Activated CD4-positive, alpha-beta T cell treated with anti-CD3 and anti-CD28 coated beads for 48 hours (primary cell): Measurements from ENCODE around the gene SH3YL1.

ENCODE experiments used
- DNase-seq: peaks from one replicate; pipeline ENCODE4 v3.0.0-alpha.2; 2020

SH3YL1 gene

DNA sequence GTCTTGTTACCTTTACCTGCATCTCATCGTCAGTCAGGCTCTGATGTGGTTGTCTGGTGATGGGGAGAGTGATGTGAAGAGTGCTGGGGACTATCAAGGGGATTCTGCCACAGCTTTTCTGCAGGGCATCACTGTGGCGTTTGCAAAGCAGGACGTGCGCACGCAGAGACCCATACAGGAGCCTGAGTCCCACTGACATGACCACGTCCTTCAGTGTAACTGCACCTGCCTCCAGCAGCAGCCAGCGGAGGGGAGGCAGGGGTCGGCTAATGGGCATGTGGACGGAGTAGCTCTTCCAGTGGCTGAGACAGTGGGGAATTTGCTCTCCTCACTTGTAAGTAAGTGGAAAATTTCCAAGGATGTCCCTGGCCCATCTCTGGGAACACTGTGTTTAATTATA lies 17.5 kb upstream of the SH3YL1 start:
- DNase-seq = no peak

DNA sequence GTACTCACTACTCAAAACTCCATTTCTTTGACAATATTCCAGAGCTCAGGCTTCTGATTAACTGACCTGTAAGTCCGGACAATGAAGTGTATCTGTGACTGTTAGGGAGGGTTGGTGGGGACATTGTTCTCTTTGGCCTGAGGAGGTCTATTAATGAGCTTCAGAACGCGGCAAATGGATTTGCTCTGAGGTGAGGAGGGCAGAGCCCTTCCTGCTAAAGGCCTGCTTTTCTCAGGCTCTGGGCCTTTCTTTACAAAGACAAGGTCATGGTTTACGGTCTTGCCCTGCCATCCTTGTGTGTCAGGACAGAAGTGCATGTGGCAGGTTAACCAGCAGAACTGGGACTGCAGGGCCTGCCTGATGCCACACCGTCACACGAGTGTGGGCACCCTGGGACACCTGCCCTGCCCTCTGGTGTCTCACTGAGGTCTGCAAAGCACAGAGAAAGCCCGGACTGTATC lies 16.8 kb upstream of the SH3YL1 start:
- no peak for DNase-seq

DNA sequence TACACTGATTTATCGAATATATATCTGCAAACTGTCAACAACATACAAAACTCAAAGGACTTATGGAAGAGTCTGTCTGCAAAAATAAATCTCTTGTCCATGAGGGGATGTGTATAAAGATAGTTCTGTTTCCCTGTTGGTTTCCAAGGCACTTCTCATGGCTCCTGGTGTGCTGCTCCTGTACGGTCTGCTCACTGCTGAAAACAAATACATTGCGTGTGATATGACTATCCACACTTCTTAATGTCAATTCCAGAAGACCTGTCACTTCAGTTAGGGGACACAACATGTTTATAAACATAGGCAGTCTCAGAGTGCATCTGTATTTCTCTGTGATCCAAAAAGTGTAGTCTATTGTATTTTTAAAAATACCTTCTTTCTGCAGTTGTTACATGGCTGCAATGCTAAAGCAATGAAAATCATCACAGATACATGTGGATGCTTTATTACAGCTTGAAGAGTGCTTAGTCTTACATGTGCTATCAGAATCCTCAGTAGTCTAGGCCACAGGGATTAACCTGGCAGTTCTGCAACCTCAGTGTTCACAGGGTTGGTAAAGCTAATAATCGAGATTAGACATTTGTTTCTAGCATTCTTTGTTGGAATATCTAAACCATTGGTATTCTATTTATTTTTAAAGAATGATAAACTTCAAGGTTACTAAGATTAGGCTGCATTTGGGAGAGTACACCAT lies 16.3 kb upstream of the SH3YL1 start:
- DNase-seq = no peak

DNA sequence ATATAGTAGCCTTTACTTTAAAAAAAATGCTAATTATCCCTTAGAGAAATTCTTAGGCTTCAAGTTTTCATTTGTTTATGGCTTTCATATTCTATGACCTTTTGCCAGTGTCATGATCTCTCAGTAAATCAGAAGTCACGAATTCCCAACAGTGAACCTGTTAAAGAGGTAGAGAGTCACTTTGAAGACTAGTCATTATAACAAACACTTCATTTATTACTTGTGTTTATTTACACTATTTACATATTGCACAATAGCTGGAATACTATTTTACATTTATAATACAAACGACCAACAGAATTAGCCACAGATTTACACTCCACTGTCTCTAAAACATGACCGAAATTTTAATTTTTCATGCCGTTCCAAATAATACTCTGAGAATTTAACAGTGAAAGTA lies 15.5 kb upstream of the SH3YL1 start:
- DNase-seq = no peak

DNA sequence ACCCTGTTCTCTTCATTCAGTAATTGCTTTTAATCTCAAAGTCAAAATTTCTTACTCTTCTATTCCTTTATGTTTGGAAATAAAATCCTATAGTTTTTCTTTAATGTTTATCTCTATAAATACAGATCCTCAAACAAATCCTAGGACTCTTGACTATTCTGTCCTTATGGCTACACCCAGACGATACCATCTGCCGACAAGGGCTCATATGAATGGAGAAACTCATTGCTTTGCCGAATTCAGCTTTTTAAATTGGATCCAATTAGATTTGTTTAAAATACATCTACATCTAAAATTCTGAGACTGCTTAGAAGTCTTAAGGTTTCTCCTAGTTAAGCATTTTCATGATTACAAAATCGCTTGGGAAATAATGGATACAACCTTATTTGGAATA lies 15.1 kb upstream of the SH3YL1 start:
- DNase-seq = no peak

DNA sequence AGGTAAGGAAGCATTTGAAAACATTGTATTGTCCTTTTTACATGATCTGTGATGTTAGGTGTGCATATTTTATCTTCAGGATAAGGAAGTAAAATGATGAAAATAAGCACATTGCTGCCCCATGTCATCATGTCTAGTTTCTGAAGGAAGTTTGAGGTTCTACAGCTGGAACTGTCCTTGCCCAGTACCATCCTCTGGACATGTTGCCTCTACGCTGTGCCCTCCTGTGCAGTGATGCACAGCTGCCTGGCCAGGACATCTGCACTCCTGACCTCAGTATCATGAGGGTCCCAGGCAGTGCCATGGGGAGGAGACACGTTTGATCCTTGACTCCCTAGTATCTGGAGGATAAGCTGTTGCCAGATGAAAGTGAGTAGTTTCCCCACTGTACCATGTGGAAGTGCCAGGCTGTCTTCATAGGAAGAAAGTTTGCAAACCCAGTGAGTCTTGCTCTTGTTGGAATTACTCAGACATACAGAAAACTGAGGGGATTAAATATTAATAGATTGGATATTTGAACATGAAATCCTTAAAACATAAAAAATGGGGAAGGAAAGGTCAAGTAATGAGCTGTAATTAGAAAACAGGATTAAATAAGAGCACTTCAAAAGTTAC lies 14.6 kb upstream of the SH3YL1 start:
- no peak for DNase-seq

DNA sequence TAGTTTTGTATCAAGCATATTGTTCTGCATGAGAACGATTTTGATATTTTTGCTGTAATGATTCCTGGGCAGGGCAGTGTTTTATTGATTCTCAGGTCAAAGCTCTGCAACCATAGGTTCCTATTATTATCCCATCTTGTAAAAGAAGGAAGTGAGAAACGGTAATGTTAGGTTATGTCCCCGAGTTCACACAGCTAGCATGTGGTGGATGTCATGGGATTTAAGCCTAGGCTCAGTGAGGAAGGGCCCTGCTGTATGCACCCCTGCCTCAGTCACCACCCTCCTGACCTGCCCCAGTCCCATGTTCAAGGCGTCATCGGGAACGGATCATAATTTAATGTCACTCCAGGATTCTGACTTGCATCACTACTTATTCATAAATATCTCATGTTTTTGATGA lies 11.6 kb upstream of the SH3YL1 start:
- no peak for DNase-seq

DNA sequence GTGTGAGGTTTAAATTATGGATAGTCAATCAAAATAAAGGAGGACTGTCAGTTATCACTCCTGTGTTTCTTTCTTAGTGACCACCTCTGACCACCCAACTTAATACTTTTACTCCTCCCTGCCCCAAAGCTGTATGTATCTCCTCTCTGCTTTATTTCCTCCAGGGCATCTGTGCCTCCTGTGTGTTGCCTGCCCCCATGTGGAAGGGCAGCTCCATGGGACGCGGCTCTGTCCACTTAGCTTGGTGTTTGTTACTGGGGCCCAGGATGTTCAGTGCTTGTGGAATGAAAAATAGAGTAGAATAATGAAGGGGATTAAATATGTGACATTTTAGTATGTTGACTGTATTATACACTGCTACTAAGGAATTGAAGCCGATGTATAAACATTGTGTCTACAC lies 10.7 kb upstream of the SH3YL1 start:
- no peak for DNase-seq

DNA sequence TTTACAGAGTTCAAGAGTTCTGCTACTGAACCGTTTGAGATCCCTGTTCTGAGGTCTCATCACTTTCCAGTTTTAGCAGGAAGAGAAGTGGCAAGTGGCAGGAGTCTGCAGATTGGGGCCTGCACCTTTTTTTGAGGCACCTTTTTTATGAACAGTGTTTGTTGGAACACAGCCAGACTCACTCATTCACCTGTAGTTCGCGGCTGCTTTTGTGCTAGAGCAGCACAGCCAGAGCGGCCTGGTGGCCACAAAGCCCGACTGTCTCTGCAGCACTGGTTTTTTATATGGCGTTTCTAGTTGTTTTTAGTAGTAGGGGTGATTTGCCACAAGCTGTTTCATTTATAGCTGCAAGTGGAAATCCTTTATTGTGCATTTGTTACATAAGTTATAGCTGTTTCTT lies 9.5 kb upstream of the SH3YL1 start:
- no peak for DNase-seq

DNA sequence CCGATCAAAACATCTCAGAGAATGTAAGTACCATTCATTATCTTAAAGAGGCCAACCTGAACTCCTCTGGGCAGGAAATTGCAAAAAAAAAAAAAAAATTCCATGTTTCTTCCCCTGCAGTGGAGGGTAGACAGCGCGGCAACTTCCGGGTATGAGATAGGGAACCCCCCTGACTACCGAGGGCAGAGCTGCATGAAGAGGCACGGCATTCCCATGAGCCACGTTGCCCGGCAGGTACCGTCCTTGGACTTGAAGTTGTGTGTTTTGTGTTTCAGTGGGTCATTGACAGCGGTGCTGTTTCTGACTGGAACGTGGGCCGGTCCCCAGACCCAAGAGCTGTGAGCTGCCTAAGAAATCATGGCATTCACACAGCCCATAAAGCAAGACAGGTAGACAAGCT lies 8.1 kb upstream of the SH3YL1 start:
- no peak for DNase-seq

DNA sequence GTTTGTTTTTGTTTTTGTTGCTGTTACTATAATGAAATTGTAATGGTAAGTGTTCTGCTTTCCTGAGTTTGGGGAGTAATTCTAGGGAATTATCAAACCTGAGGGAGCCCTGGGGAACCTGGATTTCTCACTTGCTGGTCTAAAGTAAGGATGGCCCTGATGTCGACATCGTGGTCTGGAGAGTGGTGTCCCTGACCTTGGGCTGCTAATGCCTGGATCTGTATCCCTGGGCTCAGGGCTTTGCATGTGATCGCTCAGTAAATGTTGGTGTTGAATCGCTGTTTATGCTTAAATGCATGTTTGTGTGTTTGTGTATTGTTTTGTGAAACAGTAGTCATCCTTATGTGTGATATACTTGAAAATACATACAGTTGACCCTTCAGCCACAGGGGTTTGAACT lies 7.0 kb upstream of the SH3YL1 start:
- DNase-seq = no peak

DNA sequence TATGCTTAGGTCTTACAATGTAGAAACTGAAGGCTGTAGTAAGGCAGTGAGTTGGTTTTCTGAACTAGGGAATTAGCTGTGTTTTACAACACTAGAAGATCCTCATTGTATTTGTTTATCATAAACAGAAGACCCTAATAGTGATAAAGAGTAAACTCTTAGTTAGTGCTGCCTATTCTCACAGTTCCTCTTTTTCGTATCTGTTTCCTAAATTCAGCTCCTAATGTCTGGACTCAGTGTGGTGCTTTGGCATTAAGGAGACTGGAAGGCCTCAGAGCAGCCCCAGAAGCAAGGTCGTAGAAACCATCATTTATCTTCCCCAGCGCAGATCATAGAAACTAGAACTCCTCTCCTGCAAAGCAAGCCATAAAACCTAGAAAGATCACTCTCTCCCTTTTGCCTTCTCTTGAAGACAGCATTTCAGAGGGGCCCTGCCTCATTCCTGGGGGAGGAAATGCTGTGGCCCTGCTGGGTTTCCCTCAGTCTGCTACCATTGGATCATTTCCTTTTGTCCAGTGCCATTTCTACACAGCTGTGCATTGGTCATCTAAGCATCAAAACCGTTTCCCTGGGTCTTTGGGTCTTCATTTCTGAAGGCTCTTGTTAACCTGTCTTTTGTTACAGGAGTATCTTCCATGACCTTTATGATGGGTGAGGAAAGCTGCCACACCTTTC lies 5.7 kb upstream of the SH3YL1 start:
- no peak for DNase-seq

DNA sequence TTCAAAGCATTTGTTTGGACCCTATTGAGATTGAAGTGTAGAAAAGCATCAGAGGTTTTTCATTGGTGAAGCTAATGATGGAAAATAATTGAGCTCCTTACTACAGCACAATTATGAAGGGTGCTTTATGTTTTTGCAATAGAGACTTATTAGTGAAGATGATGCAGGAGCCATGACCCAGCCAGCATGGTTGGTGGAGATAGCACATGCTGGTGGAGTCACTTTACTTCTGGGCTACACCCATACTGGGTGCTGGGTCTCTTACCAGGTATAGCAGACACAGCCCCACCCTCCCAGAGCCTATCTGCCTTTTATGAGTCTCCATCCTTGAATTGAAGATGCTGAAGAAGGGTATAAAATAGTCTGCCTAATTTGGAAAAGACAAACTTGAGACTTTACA lies 4.5 kb upstream of the SH3YL1 start:
- no peak for DNase-seq

DNA sequence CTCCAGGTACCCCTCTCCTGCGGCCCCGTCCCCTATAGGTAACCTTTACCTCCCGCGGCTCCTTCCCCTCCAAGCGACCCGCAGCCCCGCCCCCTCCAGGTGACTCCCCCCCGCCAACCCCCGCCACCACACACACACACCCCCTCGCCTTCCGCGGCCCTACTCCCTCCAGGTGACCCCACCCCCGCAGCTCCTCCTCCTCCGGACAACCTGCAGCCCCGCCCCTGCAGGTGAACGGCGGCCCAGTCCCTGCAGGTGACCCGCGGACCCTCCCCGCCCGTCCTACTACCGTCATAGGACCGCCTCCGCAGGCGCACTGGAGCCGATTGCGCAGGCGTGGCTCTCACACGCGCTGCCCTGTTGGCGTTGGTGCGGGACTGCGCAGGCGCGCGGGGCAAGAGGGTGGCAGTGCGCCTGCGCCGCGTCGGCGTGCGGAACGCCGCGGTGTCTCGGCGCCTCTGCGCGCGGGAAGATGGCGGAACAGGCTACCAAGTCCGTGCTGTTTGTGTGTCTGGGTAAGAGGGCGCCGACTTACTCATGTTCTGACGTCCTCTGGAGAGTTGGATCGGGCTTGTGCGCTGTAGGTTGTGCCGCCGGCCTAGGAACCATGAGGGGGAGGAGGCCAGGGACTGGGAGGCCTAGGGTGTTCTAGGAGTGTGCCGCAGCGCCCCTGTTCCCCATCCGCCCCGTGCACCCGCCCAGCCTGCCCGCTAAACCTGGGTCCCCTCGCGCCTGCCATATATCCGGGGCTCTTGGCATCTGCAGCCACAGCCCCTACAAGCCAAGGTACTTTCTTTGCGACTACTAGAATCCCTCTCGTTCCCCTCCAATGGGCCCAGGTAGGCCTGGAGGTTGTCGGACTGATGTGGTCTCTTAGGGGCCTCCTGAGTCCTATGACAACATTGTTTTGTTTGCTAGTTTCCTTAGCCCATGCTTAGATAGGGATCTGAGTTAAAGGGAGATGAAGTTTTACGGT lies 949 bp upstream of the SH3YL1 start, which contains the start of gene ACP1:
Gene ACP1, plus strand, starts transcription at position 455 of the 976 bp plus-strand sequence. Its CDS starts 18 bp downstream, at position 473.
- peak; percentile 95 for DNase-seq

DNA sequence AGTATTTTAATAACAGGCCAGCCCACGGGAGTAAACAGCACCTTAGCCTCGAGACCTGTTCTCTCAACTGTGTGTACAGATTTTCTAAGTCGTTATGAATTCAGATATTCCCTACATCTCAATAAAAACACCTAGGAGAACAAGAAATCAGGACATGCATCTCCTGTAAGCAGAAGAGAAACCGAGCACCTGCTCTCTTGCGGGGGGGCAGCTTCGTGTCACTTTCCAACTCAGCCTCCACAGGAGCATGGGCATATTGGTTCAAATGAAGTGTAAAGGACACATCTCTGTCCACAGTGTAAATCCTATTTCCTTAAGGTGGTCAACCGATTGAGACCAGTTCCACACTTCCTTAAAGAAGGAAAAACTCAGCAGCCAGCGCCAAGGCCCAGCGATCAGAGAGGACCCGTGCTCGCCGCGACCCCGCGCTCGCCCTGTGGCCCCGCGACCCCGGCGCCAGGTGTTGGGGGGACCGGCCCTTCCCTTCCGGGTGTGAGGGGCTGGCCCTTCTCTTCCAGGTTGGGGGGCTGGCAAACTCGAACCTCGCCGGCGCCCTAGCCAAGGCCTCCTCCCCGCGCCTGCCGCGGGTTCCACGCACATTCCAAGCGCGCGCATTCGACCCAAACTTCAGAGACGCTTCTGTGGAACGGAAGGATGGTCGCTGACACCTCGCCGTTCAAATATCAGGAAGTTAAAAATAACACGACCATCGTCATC lies 652 bp downstream of the SH3YL1 start:
- no peak for DNase-seq

DNA sequence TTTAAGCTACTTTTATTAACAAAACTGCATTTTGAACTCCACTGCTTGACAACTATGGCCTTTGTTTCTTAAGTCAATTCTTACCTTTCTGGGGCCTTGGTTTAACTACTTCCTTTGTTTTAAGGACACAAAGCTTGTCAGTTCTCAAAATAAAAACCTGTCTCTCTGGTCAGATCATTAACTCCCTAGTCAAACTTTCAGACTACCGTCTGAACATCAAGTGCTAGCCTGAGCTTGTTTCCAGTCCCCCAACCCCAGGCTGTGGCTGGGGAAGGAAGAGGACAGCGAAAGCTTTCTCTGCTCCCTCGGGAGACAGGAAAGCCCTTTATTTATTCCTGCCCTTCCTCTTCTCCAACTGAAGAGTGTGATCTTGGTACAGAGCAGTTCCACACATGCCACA lies 1.7 kb downstream of the SH3YL1 start:
- DNase-seq = no peak

DNA sequence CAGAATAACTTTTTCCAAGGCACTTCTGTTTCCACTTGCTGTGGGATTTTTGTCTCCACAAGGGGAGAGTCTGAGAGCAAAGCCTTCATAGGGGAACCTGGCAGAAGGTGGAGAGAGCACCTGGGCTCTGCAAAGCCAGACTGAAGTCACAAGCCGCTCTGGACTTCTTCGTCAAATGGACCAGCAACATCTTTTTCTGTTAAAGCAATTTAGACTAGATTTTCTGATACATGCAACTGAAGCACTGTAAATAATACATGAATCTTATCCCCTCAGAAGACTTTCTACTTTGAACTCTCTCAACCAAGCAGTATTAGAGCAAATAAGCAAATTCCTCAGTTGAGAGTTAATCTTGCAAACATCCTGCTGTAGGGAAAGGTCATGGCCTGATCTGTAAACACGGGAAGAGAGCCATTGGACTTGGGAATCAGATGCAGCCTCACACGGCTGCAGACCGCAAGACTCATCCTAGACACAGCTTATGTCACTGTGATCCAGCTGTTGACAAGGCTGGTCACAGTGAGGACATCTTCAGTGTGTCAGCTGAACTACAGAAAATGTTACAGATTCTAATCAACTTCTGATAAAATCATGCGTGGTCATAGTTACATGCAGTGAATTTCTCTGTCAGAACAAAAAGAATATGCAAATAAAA lies 3.2 kb downstream of the SH3YL1 start:
- DNase-seq = no peak

DNA sequence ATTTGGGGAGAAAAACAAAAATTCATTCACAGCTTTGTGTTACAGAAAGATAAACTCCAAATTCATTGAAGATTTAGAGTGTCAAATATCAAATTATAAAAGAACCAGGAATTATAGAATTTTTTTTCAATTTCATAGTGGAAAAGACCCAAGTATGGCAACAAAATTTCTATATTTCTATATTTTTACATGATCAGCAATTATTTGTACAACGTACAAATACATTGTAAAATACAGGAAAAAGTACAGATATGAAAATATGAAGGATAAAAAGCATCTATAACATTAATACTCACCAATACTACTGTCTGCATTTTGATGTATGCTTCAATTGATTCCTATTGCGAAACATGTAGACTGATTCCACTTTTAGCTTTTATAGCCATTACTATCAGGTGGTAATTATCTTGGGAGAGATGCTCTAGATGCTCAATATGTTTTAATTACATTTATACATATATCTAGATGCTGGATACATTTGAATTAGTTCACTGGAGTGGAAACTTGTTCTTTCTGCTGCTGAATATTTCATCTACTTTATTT lies 4.0 kb downstream of the SH3YL1 start:
- no peak for DNase-seq

DNA sequence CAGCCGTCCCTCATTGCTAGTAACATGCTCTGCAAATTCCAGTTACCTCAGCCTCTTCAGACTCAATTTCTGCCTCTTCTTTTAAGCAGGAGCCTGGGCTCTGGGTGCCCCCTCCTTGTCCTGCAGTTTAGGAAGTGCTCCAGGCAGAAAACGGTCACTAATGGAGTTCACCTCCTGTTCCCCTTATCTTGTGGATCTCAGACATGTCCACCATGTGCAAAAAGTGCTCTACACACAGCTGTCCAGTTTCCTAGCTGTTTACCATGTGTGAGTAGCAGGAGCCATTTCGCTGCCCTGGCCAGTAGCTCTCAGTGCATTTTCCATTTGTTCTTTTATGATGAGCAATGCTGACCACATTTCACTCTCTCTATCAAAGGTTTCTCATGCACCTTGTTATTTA lies 4.9 kb downstream of the SH3YL1 start:
- DNase-seq = no peak

DNA sequence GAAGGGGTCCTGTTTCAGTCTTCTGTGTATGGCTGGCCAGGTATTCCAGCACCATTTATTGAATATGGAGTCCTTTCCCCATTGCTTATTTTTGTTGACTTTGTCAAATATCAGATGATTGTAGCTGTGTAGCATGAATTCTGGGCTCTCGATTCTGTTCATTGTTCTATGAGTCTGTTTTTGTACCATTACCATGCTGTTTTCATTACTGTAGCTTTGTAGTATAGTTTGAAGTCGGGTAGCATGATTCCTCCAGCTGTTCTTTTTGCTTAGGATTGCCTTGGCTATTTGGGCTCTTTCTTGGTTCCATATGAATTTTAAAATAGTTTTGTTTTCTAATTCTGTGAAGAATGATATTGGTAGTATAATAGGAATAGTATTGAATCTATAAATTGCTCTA lies 6.0 kb downstream of the SH3YL1 start:
- no peak for DNase-seq

DNA sequence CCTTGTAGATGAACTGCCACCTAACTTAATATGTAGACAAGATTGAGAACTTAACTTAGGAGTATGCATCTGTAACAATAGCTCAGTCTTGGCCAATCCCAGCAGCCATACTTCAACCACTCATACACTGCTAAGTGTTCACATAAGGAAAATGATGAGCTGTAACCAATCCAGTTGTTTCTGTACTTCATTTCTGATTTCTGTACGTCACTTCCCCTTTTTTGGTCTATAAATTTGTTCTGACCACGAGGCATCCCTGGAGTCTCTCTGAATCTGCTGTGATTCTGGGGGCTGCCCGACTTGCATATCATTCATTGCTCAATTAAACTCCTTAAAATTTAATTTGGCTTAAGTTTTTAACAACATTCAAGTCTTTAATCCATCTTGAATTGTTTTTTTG lies 6.4 kb downstream of the SH3YL1 start:
- DNase-seq = no peak

DNA sequence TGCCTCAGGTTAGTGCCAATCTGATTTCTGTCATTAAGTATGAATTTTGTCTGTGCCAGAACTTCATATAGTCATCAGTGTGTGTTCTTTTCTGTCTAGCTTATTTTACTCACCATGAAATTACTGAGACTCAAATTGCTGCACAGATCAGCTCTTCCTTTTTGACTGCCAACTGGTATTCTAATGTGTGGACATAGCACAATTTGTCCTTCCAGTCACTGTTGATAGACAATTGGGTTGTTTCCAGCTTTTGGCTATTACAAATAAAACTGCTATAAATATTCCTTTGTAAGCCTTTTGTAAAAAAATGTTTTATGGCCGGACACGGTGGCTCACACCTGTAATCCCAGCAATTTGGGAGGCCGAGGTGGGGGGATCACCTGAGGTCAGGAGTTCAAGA lies 7.7 kb downstream of the SH3YL1 start:
- DNase-seq = no peak
